Measurements from ENCODE around the gene CHKA. TPM values are rescaled to one million over a fixed set of nuclear protein-coding genes. Genes with fewer than 3 reads are reported as not detected.

Gene CHKA
- total RNA-seq, 1 donor from 2014 or later = 22.0 TPM

- DNase-seq (ENCODE audit: low read depth in 2 of 2) = no peak
These were observed 118.0 kb downstream of the CHKA start for GRCh38 chr11:68002938-68003845.

Other genes starting within 250 kb of the CHKA start
- gene UNC93B1, start 117.3 kb downstream of the CHKA start, total RNA-seq = 15.5 and 25.2 TPM in 2 replicates
- gene ALDH3B1, start 111.1 kb downstream of the CHKA start, total RNA-seq = 1.0 and 1.3 TPM in 2 replicates
- gene NDUFS8, start 90.7 kb downstream of the CHKA start, total RNA-seq = 96.3 and 121 TPM in 2 replicates
- 40.1 and 65.4 TPM in 2 replicates for gene TCIRG1, start 82.4 kb downstream of the CHKA start, total RNA-seq
- gene KMT5B, start 91.9 kb upstream of the CHKA start, total RNA-seq = 16.3 and 20.5 TPM in 2 replicates
- 5.4 and 5.9 TPM in 2 replicates for gene C11orf24, start 150.6 kb upstream of the CHKA start, total RNA-seq
- gene LRP5, start 191.2 kb upstream of the CHKA start, total RNA-seq = 55.8 and 107 TPM in 2 replicates